HEK293T (cell line): Measurements from ENCODE around the gene BSN.
"Not testable (repeated sequence)": the region's sequence is repeated elsewhere in the genome, so short reads cannot be mapped to it uniquely, and the experiment has no call there.

Experiments used
- LEF1 ChIP-seq: fragments of 450-650 bp; IDR thresholded peaks from 2 replicates; pipeline ENCODE4 v1.6.1; 2017; ENCODE audit warnings: mild to moderate bottlenecking, borderline replicate concordance
- SP1 ChIP-seq: fragments of 450-650 bp; IDR thresholded peaks from 2 replicates; pipeline ENCODE4 v1.6.1; 2017
- ZNF384 ChIP-seq: fragments of 450-650 bp; IDR thresholded peaks from 2 replicates; pipeline ENCODE4 v1.6.1; 2016

DNA sequence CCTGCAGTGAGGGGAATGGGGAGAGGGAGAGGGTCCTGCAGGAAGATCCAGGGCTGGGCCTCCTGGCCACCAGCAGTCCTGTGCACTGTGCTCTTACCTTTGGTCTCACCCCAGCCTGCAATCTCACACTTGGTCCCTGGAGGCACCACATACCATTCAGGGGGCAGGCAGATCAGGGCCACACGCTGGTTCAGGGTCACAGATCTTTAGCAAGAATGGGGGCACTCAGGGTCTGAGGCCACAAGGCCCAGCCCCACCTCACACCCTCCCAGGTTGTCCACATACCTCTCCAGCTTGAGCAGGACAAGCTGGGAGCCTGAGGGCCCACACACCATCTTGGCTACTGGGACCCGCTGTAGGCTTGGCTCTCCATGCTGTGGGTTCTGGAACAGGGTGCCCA lies 130.2 kb downstream of the BSN start:
- not testable (repeated sequence) for TF ChIP-seq LEF1, SP1, ZNF384
